Fibroblast of the aortic adventitia (primary cell): ENCODE measurements around the gene EGFLAM. TPM values are rescaled to one million over a fixed set of nuclear protein-coding genes. Genes with fewer than 3 reads are reported as not detected.

Source experiments
- DNase-seq: peaks from one replicate; pipeline ENCODE4 v3.0.0-alpha.2; 2010; ENCODE audit warnings: low read depth
- H3K4me3 ChIP-seq: 2 replicates; pipeline ENCODE4 v1.5.1; 2011; ENCODE audit warnings: low read depth, mild to moderate bottlenecking, control low read depth, low read length, moderate library complexity
- total RNA-seq: library from RNA; depleted of rRNA; stranded (reverse); fragments of >200 nt; gene quantifications from 2 replicates; pipeline ENCODE4 v1.2.3, GENCODE V29; 2012; ENCODE audit warnings: low replicate concordance
- TF ChIP-seq, protein P1 (sequence below): IDR thresholded peaks from 2 replicates; pipeline ENCODE4 v1.5.1; 2011; ENCODE audit warnings: mild to moderate bottlenecking, low read length, control low read depth, inconsistent platforms; ENCODE audit not compliant: insufficient read depth

EGFLAM gene
- total RNA-seq, 1 donor, result 16.2 TPM

DNA sequence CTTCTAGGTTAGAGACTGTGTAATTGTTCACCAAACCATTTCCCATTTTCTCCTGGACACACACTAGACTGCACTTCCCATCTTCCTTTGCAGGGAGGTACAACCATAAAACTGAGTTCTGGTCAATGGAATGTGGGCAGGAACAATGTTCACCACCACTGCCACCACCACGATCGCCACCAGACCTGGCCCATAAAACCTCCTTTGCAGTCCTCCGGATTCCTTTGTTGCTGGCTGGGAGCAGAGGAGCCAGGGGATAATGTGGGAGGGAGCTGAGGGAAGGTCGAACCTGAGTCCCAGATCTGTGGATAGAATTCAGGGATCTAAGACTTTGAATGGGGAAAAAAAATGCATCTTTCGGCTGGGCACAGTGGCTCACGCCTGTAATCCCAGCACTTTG lies 29.4 kb upstream of the EGFLAM start:
- TF ChIP-seq, protein P1, sequence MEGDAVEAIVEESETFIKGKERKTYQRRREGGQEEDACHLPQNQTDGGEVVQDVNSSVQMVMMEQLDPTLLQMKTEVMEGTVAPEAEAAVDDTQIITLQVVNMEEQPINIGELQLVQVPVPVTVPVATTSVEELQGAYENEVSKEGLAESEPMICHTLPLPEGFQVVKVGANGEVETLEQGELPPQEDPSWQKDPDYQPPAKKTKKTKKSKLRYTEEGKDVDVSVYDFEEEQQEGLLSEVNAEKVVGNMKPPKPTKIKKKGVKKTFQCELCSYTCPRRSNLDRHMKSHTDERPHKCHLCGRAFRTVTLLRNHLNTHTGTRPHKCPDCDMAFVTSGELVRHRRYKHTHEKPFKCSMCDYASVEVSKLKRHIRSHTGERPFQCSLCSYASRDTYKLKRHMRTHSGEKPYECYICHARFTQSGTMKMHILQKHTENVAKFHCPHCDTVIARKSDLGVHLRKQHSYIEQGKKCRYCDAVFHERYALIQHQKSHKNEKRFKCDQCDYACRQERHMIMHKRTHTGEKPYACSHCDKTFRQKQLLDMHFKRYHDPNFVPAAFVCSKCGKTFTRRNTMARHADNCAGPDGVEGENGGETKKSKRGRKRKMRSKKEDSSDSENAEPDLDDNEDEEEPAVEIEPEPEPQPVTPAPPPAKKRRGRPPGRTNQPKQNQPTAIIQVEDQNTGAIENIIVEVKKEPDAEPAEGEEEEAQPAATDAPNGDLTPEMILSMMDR, result no peak
- DNase-seq, result no peak
- no peak overlapping the region for H3K4me3 ChIP-seq

DNA sequence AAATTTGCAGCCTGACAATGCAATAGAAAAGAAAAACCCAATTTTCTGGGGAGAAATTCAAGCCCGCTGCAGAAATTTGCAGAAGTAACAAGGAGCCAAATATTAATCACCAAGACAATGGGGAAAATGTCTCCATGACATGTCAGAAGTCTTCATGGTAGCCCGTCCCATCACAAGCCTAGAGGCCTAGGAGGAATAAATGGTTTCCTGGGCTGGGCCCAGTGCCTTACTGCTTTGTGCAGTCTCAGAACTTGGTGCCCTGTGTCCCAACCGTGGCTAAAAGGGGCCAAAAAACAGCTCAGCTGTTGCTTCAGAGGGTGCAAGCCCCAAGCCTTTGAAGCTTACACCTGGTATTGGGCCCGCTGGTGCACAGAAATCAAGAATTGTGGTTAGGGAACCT lies 23.6 kb upstream of the EGFLAM start:
- TF ChIP-seq, protein P1, result no peak
- no peak overlapping the region for H3K4me3 ChIP-seq
- no peak for DNase-seq

DNA sequence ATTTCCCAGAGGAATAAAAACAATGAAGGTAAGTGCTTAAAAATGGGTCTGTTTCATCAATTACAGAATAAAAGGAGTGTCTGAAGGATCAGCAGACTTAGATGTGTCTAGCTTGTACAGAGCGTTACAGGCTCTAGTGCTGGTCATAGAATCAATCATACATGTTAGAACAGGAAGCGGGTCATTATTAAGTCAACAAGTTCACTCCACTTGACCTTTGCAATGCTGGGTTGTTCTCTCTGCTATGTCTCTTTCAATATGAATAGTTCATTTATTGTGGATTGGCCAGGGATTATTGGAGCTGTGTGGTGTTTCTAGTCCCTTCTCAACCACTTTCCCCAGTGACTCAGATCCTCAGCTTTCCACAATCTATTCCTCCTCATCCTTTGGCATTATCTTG lies 20.7 kb upstream of the EGFLAM start:
- TF ChIP-seq, protein P1, result no peak
- H3K4me3 ChIP-seq, result no peak overlapping the region
- no peak for DNase-seq

DNA sequence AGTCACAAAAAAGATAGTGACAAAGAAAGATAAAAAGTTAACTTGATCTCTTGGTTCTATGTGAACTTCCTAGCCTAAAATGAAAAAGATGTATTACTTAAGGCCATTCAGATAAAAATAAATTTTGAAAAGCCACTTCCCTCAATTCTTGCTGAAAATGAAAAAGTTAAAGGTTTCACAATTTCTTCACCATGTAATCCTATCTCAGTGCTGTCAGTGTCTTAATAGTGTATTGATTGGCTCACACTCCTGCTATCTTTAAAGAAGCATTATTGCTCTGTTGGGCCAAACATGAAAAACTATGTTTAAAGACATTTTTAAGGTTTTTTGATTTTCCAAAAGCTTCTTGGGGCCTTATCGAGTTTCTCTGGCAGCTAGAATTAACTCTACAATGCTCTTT lies 18.1 kb upstream of the EGFLAM start:
- H3K4me3 ChIP-seq, result no peak overlapping the region
- TF ChIP-seq, protein P1, result no peak
- no peak for DNase-seq

DNA sequence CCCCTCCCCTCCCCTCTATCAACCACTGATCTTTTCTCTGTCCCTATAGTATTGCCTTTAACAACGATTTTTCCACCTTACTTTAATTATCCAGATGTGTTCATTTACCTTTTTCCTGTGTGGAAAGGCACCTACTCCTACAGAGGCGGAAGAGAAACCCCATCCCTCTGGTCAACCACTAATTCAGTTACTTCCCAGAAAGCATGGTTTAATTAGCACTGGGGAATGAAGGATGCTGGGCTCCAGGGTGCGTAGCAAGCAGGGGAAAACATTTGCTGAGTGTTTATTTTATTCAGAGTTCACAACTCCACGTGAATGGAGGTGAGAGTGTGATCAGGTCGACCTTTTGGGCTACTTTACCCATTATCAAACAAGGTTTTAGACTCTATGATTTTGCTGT lies 16.7 kb upstream of the EGFLAM start:
- no peak for DNase-seq
- TF ChIP-seq, protein P1, result no peak

DNA sequence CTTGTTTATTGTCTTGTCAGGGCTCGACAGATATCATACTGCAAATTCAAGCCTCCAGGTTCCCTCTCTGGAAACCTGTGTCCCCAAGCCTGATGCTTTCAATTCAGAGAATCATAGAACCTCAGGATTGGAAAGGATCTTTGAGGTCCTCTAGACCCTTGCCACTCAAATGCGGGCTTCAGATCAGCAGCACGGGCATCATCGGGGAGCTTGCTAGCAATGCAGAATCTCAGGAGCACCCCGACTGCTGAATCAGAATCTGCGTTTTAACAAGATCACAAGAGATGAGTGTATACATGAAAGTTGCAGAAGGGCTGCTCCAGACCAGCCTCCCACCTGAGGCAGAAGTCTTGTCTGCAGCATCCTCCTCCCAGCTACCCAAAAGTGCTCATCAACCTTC lies 13.1 kb upstream of the EGFLAM start:
- H3K4me3 ChIP-seq, result no peak overlapping the region
- TF ChIP-seq, protein P1, result no peak
- DNase-seq, result no peak

More for the DNA sequence above, 16.7 kb upstream of the EGFLAM start:
- no peak overlapping the region for H3K4me3 ChIP-seq

DNA sequence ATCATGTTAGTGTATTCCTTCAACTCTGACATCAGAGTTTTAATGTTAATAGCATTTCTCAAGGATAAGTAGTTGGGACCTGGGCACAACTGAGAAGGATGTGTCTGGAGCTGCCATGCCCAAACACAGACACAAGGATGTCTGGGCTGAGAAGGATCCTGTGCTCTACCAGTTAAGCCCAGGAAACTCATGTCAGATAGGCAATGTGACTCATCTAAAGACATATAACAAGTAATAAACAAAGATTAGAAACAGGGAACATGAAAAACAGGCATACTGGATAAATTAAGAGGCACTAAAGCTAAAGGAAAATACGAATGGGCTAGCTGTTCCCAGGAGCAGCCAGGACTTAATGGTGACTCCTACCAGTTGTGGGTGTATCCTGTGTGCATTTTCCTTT lies 9.1 kb upstream of the EGFLAM start:
- TF ChIP-seq, protein P1, result no peak
- H3K4me3 ChIP-seq, result no peak overlapping the region
- no peak for DNase-seq
